Suppressor macrophage treated with lipopolysaccharide for 4 hours (primary cell): ENCODE measurements around the gene STK38L.

Source experiments
- DNase-seq: peaks from one replicate; pipeline ENCODE4 v3.0.0-alpha.2; 2020

The STK38L gene

GRCh38 chr12:27330846-27331245 is 86.8 kb downstream of the STK38L start:
- DNase-seq: no peak

DNA sequence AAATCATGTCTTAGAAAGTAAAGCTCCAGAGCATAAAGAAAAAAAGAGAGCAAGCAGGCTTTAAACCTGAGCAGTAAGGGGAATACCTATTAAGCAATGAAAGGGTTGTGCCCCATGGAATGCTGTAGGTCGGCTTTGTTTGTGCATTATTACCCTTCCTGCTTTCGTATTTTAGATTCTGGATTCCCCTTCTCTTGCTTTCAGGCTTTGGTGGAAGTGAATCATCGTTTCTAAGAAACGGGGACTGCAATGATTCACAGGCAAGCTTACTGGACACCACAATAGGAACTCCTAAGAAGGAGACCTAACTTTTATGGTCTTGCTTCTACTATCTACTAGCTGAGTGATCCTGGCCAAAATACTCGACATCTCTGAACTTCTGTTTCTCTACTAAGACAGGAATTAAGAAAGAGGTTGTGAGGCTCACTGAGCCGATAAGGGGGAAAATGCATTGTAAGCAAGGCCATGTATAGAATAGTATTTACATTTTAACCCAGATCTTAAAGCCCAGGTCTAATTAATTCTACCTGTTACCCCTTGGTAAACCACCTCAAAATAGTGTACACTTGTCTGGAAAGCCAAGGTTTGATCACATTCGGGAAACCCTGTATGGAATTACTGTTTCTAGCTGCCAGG is 87.3 kb downstream of the STK38L start:
- peak; percentile 93 for DNase-seq

GRCh38 chr12:27331927-27332324 is 87.8 kb downstream of the STK38L start:
- peak; percentile 23 for DNase-seq

DNA sequence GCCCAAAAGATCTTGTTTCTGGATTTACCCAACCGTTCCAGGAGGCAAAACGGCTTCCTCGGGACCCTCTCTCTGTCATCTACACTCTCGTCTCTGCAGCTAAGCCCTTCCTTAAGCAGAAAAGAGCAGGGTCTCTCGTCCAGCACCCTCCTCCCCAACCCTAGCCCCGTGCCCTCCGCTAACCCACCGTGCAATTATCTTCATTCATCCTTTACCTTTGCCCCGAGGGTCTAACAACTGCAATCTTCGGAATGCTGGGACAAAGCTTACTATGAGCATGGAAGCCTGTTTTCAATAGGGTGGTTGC is 88.3 kb downstream of the STK38L start:
- no peak for DNase-seq

DNA sequence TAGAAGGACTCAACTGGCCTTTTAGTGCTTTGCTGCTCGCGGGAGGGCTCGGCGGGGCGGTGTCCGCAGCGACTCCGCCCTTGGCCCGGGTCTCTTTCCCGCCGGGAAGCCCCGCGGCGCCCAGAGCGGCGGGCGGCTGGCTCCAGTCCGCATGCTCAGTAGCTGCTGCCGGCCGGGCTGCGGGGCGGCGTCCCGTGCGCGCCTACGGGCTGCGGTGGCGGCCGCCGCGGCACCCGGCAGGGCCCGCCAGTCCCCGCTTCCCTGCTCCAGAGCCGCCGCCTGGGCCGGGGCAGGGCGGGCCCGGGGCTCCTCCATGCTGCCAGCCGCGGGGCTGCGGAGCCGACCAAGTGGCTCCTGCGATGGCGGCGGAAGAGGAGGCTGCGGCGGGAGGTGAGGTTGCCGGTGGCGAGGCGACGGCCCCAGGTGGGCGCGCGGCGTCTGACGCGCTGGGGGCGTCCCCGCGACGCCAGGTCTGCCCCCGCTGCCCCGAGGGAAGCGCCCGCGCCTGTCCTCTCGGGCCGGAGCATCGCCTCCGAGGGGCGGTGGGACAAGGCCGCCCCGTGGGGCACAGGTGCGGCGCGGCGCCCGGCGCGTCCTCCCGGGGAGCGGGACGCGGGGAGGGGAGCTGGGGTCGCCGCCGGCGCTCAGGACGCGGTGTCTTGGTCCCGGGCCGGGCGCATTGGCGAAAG is 88.8 kb downstream of the STK38L start, which contains the start of gene BMAL2:
Gene BMAL2, plus strand, starts transcription at position 123 of the 689 bp plus-strand sequence. Its CDS starts 237 bp downstream, at position 360.
- peak; percentile 75 for DNase-seq

DNA sequence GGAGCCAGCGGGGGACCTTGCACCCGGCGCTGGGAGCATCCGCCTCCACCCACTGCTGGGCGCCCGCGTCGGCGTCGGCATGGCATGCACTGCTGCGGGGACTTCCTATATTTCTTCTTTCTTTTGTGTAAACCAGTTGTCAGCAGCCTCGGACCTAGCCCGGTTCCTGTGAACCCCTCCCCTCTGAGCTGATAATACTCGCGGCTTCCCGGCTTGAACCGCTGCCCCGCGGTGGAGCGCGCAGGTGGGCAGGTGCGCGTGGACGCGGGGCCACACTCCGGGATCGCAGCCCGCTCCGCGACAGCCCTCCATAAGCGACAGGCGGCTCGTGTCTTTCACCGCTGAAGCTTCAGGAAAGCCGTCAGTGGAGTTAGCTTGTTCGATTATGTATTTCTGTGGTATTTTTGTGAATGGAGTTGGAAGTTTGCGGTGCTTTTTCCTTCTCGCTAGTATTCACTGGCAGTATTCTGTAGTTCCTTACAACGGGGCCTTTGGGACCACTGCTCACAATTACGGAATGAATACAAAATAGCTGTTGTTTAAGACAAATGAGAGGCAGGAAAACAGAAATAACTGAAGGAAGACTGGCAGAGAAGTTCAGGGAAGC is 89.4 kb downstream of the STK38L start:
- peak; percentile 87 for DNase-seq

DNA sequence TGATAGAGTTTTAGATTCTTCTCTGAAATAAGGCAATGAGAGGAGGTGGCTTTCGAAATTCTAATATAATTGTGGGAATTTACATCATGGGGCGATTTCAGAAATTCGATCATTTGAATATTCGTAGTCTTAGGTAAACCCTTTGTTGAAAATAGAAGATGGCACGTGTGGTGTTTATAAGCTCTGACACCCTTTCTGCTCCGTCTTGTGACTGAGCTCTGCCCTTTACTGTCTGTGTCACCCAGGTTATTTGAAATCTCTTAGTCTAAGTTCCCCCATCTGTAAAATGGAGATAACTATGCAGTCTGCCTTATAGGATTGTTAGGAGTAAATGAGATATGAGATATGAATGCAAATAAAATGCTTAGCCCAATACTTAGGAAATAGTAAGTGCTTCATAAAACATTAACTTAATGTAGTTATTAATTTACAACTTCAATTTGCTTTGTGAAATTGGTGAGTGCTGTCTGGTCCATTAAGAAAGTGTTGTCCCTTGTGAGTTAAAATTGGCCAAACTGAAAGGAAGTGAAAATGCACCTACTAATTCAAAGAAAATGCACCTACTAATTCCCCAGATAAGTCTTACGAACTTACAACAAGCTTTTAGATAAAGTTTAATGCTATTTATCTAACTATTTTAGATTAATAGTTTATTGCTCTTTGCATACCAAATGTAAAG is 90.1 kb downstream of the STK38L start:
- DNase-seq: peak; percentile 41

DNA sequence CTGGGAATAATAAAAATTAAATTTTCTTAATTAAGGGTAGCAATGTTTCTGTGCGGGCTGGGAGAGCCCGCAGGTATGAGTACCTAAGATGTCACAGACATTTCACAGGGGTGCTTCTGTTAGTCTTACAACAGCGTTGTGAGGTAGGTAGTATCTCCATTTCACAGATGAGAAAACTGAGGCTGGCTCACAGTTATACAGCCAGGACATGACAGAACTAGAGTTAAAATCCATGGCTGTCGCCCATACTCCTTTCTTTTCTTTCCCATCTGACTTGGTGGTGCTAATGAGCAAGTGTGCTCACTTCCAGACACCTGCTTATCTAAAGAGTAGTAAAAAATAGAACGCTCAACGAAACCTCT is 90.6 kb downstream of the STK38L start:
- DNase-seq: no peak

GRCh38 chr12:27335364-27336281 is 91.5 kb downstream of the STK38L start:
- no peak for DNase-seq

DNA sequence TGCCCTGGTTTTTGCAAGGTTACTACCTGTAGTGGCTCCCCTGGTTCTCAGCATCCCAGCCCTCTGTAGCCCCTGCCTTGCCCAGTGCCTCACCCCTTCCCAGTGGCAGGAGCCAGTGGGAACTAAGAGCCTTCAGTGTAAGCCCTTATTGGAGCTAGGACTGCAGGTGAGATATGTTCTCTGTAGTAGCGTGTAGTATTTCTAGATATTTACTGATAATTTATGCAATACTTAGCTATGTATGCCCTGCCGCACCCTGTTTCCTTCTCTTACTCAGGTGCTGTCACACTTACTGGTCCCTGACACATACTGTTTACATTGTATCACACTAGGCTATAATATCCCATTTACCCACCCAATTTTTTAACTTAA is 92.2 kb downstream of the STK38L start:
- no peak for DNase-seq

DNA sequence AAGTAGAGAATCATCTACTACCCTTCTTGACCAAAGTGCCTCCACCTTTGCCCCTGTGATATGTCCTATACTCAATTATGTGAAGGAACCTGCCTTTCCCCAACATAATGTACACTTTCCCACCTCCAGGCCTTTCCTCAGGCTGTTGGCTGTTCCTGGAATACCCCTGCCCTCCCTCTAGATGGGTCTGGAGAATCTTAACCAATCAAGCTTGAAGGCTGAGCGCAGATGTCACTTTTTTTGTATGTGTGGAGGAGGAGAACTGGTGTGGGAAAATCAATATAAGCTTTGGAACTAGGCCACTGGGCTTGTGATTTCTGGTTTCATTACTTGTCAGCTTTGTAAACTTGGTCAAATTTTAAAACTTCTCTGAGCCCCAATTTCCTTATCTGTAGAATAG is 93.3 kb downstream of the STK38L start:
- no peak for DNase-seq

DNA sequence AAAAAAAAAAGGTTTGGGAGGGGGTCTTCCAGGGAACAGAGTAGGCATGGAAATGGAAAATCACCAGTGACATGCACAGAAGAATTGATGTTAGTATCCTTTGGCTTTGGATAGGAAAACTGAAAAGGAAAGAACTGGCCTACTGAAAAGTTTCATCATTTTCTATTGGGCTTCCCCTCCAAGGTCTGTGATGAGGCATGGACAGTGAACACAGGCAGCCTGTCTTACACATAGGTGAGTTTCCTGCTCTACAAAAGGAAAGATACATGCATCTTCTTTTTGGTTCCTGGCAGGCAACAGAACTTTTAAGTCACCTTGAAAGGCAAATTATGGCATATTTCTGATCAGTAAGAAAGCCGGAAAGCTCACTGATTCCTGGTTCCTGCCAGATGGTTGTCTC is 94.4 kb downstream of the STK38L start:
- peak; percentile 14 for DNase-seq

GRCh38 chr12:27340971-27341370 is 96.9 kb downstream of the STK38L start:
- no peak for DNase-seq

- DNase-seq: no peak
Observed at GRCh38 chr12:27342536-27342935, 98.5 kb downstream of the STK38L start.

- peak; percentile 13 for DNase-seq
Observed at GRCh38 chr12:27343255-27344000, 99.3 kb downstream of the STK38L start.

GRCh38 chr12:27344246-27344645 is 100.2 kb downstream of the STK38L start:
- DNase-seq: no peak

GRCh38 chr12:27344760-27345159 is 100.7 kb downstream of the STK38L start:
- no peak for DNase-seq

DNA sequence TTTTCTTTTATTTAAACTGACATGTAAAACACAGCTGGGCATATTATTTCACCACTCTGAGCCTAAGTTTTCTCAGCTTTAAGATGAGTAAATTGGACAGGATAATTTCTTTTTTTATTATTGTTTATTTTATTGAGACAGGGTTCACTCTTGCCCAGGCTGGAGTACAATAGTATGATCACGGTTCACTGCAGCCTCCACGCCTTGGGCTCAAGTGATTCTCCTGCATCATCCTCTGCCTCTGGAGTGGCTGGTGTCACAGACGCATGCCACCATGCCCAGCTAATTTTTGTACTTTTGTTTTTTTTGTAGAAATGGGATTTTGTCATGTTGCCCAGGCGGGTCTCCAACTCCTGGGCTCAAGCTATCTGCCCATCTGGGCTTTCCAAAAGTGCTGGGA is 101.3 kb downstream of the STK38L start:
- DNase-seq: no peak

DNA sequence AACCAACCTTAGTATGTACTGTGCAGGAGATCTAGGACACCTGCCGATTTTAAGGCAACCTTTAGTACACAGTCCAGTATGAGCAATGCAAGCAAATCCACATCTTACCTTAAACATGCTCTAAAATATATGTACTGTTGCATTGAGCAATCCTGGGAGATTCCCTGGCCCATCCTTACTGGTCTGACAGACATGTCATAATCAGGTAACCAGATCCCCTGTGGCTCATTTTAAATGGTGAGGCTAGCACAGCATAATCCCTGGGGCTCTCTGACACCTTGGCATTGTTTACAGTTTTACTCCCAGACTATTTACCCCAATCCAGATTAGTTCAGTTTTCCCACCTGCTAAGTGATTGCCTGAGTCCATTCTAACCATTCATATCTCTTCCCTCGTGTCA is 103.7 kb downstream of the STK38L start:
- no peak for DNase-seq

GRCh38 chr12:27351476-27351875 is 107.4 kb downstream of the STK38L start:
- no peak for DNase-seq

DNA sequence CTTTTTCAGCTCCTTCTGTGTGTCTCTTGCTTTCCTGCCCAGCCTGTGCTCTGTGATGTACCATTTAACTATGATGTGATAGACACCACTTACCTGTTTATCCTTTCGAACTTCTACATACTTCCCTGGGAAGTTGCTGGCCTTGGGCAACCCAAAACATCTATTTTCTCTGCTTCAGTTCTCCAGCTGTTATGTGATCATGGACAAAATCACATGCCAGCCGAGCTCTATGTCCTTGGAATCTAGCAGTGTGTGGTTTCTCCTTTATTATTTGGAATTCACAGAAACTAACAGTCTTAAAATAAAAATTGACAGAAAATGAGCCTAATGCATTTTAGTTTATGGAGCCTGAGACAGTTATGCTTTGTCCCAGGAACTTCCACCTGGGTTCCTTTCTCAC is 111.4 kb downstream of the STK38L start:
- DNase-seq: no peak

DNA sequence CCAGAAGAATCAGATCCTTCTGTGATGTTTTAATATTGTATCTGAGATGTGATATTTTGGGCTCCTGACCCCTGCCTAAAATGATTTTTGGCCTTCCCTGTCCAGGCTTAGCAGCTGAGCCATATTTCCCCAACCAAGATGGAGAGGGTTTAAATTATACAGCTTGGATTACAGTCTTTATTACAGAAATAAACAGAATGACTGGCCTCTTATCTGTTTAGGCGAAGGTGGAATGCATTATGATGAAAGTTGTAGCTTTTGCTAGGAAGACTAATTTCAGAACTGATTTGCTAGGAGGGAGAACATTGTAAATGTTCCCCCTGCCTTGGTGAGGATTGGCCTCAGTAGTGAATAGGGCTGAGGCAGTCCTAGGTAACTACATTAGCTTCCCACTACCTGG is 111.9 kb downstream of the STK38L start:
- no peak for DNase-seq
